Neuron (in vitro differentiated cells): ENCODE measurements around the gene NCAPD2.
A peak's percentile ranks its signal among the peaks of the same experiment; 100 is the strongest.

Experiments used
- H2AFZ ChIP-seq: one replicate; pipeline ENCODE4 v1.6.1; 2013; ENCODE audit warnings: low read depth, mild to moderate bottlenecking, inconsistent platforms, low read length, moderate library complexity
- H3K27me3 ChIP-seq: one replicate; pipeline ENCODE4 v1.6.1; 2013; ENCODE audit warnings: low read length; ENCODE audit not compliant: insufficient read depth
- H3K36me3 ChIP-seq: one replicate; pipeline ENCODE4 v1.6.1; 2013; ENCODE audit warnings: low read length; ENCODE audit not compliant: insufficient read depth
- H3K4me1 ChIP-seq: one replicate; pipeline ENCODE4 v1.6.1; 2013; ENCODE audit warnings: low read length; ENCODE audit not compliant: insufficient read depth
- H3K4me3 ChIP-seq: 2 replicates; pipeline ENCODE4 v1.5.1; 2013; ENCODE audit warnings: mild to moderate bottlenecking, low read length, moderate library complexity
- H3K9me3 ChIP-seq: one replicate; pipeline ENCODE4 v1.6.1; 2013; ENCODE audit warnings: low read length

NCAPD2 gene

GRCh38 chr12:6493497-6494257 lies at the start of gene NCAPD2:
Gene NCAPD2, plus strand, starts transcription at chr12:6494102. Its CDS starts 997 bp downstream, at chr12:6495099.
- Histone ChIP-seq H3K9me3 (no peaks in the 10 kb centered on the region), H2AFZ (peak within 1 kb of the TSS; percentile 82), H3K36me3 (peaks cover 41% of the 10 kb centered on the region), H3K4me3 (peak within 1 kb of the TSS; percentile 98), H3K4me1 (peaks cover 33% of the 10 kb centered on the region), H3K27me3 (no peaks in the 10 kb centered on the region)

GRCh38 chr12:6444704-6445688 lies 48.9 kb upstream of the NCAPD2 start, which contains the start of gene CD27:
Gene CD27, plus strand, starts transcription at chr12:6444955. Its CDS starts 141 bp downstream, at chr12:6445096.
- Histone ChIP-seq H3K4me1 (no peaks in the 10 kb centered on the region), H3K27me3 (no peaks in the 10 kb centered on the region), H3K4me3 (no peak within 1 kb of the TSS), H2AFZ (no peak within 1 kb of the TSS), H3K36me3 (no peaks in the 10 kb centered on the region), H3K9me3 (no peaks in the 10 kb centered on the region)

DNA sequence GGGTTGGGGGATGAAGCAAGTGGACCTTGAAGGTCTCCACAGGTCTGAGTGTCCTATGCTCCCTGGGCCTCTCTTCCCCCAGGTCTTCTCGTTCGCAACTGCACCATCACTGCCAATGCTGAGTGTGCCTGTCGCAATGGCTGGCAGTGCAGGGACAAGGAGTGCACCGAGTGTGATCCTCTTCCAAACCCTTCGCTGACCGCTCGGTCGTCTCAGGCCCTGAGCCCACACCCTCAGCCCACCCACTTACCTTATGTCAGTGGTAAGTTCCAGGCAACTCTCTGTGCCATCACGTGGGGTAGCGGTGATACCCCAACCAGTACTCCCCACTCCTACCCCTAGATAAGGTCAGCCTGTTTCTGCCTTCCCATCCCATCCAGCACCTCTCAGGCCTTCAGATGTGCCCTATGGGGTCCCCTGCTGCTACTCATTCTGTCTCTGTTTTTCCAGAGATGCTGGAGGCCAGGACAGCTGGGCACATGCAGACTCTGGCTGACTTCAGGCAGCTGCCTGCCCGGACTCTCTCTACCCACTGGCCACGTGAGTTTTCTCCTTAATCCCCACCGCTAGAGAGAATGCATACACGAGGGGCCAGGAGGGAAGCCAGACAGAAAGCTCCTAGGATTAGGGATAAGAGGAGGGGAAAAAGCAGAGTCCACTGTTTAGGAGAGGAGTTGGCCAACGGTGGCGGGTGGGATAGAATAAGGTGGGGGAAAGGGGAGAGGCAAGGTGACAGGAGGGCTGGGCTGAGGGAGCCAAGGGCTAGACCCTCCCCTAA lies 43.6 kb upstream of the NCAPD2 start:
- H3K4me3 ChIP-seq, result no peak overlapping the region
- H3K36me3 ChIP-seq, result no peaks in the 10 kb centered on the region
- no peak overlapping the region for H2AFZ ChIP-seq
- peaks cover 23% of the 10 kb centered on the region for H3K4me1 ChIP-seq
- no peaks in the 10 kb centered on the region for H3K9me3 ChIP-seq
- H3K27me3 ChIP-seq, result no peaks in the 10 kb centered on the region

GRCh38 chr12:6450869-6451347 lies 43.0 kb upstream of the NCAPD2 start:
- H3K27me3 ChIP-seq, result no peaks in the 10 kb centered on the region
- peak overlapping the region; percentile 24 for H3K4me3 ChIP-seq
- H2AFZ ChIP-seq, result no peak overlapping the region
- no peaks in the 10 kb centered on the region for H3K9me3 ChIP-seq
- peaks cover 23% of the 10 kb centered on the region for H3K4me1 ChIP-seq
- H3K36me3 ChIP-seq, result no peaks in the 10 kb centered on the region

GRCh38 chr12:6451348-6452244 lies 42.3 kb upstream of the NCAPD2 start, which contains the start of gene TAPBPL:
Gene TAPBPL, plus strand, starts transcription at chr12:6452042. Its CDS starts 207 bp downstream, at chr12:6452249.
- Histone ChIP-seq H3K36me3 (no peaks in the 10 kb centered on the region), H3K4me3 (peak within 1 kb of the TSS; percentile 24), H3K27me3 (no peaks in the 10 kb centered on the region), H2AFZ (peak within 1 kb of the TSS; percentile 51), H3K4me1 (peaks cover 23% of the 10 kb centered on the region), H3K9me3 (no peaks in the 10 kb centered on the region)

DNA sequence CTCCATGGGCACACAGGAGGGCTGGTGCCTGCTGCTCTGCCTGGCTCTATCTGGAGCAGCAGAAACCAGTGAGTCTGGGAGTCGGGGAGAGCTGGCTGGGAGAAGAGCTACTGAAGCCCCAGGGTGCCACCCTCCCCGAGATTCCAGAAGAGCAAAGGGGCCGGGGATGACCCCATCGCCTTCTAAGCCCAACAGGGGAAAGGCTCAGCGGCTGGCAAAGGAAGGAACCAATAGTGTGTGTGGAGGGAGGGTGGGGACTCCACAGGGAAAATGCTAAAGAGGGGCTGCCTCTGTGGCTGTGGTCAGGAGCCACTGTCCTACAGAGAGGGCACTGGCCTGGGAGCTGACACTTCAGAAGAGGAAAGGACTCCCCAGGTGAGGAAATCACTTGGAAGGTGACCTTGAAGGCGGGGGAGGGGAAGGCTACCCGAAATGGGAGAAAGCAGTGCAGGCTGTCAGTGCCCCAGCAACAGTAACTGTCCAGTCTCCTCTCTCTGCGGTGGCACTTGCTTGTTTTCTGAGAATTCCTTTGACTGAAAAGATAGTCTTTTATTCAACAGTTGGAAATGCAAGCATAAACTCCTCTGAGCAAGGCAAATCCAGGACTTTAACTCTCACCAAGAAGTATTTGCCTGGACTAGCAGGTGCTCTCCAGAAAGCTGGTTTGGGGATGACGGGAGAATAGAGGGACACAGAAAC lies 41.5 kb upstream of the NCAPD2 start:
- peak overlapping the region; percentile 24 for H3K4me3 ChIP-seq
- H3K4me1 ChIP-seq, result peaks cover 23% of the 10 kb centered on the region
- no peaks in the 10 kb centered on the region for H3K27me3 ChIP-seq
- H2AFZ ChIP-seq, result peak overlapping the region; percentile 51
- H3K36me3 ChIP-seq, result no peaks in the 10 kb centered on the region
- no peaks in the 10 kb centered on the region for H3K9me3 ChIP-seq

DNA sequence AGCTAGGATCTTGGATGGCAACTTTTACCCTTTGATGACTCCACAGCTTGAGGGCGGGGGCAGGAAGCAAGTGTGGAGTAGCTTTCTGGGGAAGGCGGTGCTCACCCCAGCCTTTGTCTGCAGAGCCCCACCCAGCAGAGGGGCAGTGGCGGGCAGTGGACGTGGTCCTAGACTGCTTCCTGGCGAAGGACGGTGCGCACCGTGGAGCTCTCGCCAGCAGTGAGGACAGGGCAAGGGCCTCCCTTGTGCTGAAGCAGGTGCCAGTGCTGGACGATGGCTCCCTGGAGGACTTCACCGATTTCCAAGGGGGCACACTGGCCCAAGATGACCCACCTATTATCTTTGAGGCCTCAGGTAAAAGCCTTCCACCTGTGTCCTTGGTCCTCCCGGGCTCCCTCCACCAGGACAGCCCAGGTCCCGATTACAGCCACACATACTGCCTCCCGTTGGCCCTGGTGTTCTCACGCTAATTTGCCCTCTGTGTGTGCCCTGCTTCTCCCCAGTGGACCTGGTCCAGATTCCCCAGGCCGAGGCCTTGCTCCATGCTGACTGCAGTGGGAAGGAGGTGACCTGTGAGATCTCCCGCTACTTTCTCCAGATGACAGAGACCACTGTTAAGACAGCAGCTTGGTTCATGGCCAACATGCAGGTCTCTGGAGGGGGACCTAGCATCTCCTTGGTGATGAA lies 40.8 kb upstream of the NCAPD2 start:
- Histone ChIP-seq H3K4me3 (no peak overlapping the region), H3K4me1 (peaks cover 23% of the 10 kb centered on the region), H2AFZ (no peak overlapping the region), H3K27me3 (no peaks in the 10 kb centered on the region), H3K9me3 (no peaks in the 10 kb centered on the region), H3K36me3 (no peaks in the 10 kb centered on the region)

GRCh38 chr12:6457220-6457945 lies 36.5 kb upstream of the NCAPD2 start:
- Histone ChIP-seq H3K4me3 (no peak overlapping the region), H3K27me3 (no peaks in the 10 kb centered on the region), H3K4me1 (peaks cover 4% of the 10 kb centered on the region), H2AFZ (no peak overlapping the region), H3K36me3 (peaks cover 18% of the 10 kb centered on the region), H3K9me3 (no peaks in the 10 kb centered on the region)

GRCh38 chr12:6458281-6459003 lies 35.5 kb upstream of the NCAPD2 start:
- Histone ChIP-seq H3K36me3 (peaks cover 21% of the 10 kb centered on the region), H3K4me1 (no peaks in the 10 kb centered on the region), H3K9me3 (no peaks in the 10 kb centered on the region), H2AFZ (no peak overlapping the region), H3K4me3 (no peak overlapping the region), H3K27me3 (no peaks in the 10 kb centered on the region)

DNA sequence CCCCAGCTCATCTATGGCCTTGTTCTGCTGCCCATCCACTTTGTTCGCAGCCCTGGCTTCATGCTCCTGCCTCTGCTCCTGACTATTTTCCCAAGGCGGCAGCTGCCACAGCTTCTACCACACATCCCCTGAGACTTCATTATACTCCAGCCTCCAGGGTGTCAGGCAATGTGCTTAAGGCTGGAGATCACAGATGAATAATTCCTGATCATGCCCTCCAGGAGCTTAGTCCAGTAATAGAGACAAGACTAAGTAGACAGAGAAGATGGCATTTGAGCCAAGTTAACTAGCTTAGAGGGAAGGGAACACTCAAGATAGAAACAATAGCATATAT lies 34.9 kb upstream of the NCAPD2 start:
- H3K4me3 ChIP-seq, result no peak overlapping the region
- H3K4me1 ChIP-seq, result no peaks in the 10 kb centered on the region
- no peak overlapping the region for H2AFZ ChIP-seq
- H3K27me3 ChIP-seq, result no peaks in the 10 kb centered on the region
- peaks cover 22% of the 10 kb centered on the region for H3K36me3 ChIP-seq
- no peaks in the 10 kb centered on the region for H3K9me3 ChIP-seq
